Measurements from ENCODE around the gene CNTNAP2.

Gene CNTNAP2

GRCh38 chr7:146728141-146728540 lies 611.5 kb downstream of the CNTNAP2 start:
- TF ChIP-seq POLR2AphosphoS5 (IDR thresholded peaks at IDR 0.05; ENCODE audit: low read depth, low read length), result no peak
- no peak for TF ChIP-seq POU2F2 (IDR thresholded peaks at IDR 0.05; ENCODE audit: low read depth, low read length)
- TF ChIP-seq POLR2A (IDR thresholded peaks at IDR 0.05; ENCODE audit: low read depth, low read length), result no peak
- DNase-seq (ENCODE audit: insufficient read length, low spot score), result no peak
- no peak for FAIRE-seq

GRCh38 chr7:146728611-146729010 lies 612.0 kb downstream of the CNTNAP2 start:
- DNase-seq (ENCODE audit: insufficient read length, low spot score) (no peak), FAIRE-seq (no peak)
- TF ChIP-seq POLR2A (IDR thresholded peaks at IDR 0.05; ENCODE audit: low read depth, low read length) (no peak), PAX5 (IDR thresholded peaks at IDR 0.05; ENCODE audit: insufficient read depth, low read length, severe bottlenecking) (no peak), POLR2AphosphoS5 (IDR thresholded peaks at IDR 0.05; ENCODE audit: low read depth, low read length) (no peak), SPI1 (IDR thresholded peaks at IDR 0.05; ENCODE audit: low read depth, low read length) (no peak), TAF1 (IDR thresholded peaks at IDR 0.05; ENCODE audit: low read depth, low read length) (no peak), POU2F2 (IDR thresholded peaks at IDR 0.05; ENCODE audit: low read depth, low read length) (no peak)

GRCh38 chr7:146731185-146731584 lies 614.6 kb downstream of the CNTNAP2 start:
- no peak for TF ChIP-seq SPI1 (IDR thresholded peaks at IDR 0.05; ENCODE audit: low read depth, low read length)
- TF ChIP-seq PAX5 (IDR thresholded peaks at IDR 0.05; ENCODE audit: insufficient read depth, low read length, severe bottlenecking), result no peak
- no peak for TF ChIP-seq POU2F2 (IDR thresholded peaks at IDR 0.05; ENCODE audit: low read depth, low read length)
- no peak for TF ChIP-seq POLR2AphosphoS5 (IDR thresholded peaks at IDR 0.05; ENCODE audit: low read depth, low read length)
- no peak for TF ChIP-seq TAF1 (IDR thresholded peaks at IDR 0.05; ENCODE audit: low read depth, low read length)
- no peak for DNase-seq (ENCODE audit: insufficient read length, low spot score)
- FAIRE-seq, result no peak

GRCh38 chr7:146735992-146736391 lies 619.4 kb downstream of the CNTNAP2 start:
- DNase-seq (ENCODE audit: insufficient read length, low spot score) (no peak), FAIRE-seq (no peak)
- TF ChIP-seq SPI1 (IDR thresholded peaks at IDR 0.05; ENCODE audit: low read depth, low read length) (no peak), POLR2A (IDR thresholded peaks at IDR 0.05; ENCODE audit: low read depth, low read length) (no peak)

GRCh38 chr7:146736446-146737190 lies 620.0 kb downstream of the CNTNAP2 start:
- TF ChIP-seq POLR2A (IDR thresholded peaks at IDR 0.05; ENCODE audit: low read depth, low read length), result no peak
- no peak for TF ChIP-seq POU2F2 (IDR thresholded peaks at IDR 0.05; ENCODE audit: low read depth, low read length)
- TF ChIP-seq POLR2AphosphoS5 (IDR thresholded peaks at IDR 0.05; ENCODE audit: low read depth, low read length), result no peak
- TF ChIP-seq TAF1 (IDR thresholded peaks at IDR 0.05; ENCODE audit: low read depth, low read length), result no peak
- no peak for TF ChIP-seq PAX5 (IDR thresholded peaks at IDR 0.05; ENCODE audit: insufficient read depth, low read length, severe bottlenecking)
- TF ChIP-seq SPI1 (IDR thresholded peaks at IDR 0.05; ENCODE audit: low read depth, low read length), result no peak
- no peak for FAIRE-seq
- DNase-seq (ENCODE audit: insufficient read length, low spot score), result no peak

GRCh38 chr7:146740039-146740438 lies 623.4 kb downstream of the CNTNAP2 start:
- TF ChIP-seq PAX5 (IDR thresholded peaks at IDR 0.05; ENCODE audit: insufficient read depth, low read length, severe bottlenecking) (no peak), POLR2A (IDR thresholded peaks at IDR 0.05; ENCODE audit: low read depth, low read length) (no peak), POLR2AphosphoS5 (IDR thresholded peaks at IDR 0.05; ENCODE audit: low read depth, low read length) (no peak)
- FAIRE-seq (no peak), DNase-seq (ENCODE audit: insufficient read length, low spot score) (no peak)

- TF ChIP-seq POU2F2 (IDR thresholded peaks at IDR 0.05; ENCODE audit: low read depth, low read length) (no peak), TAF1 (IDR thresholded peaks at IDR 0.05; ENCODE audit: low read depth, low read length) (no peak), POLR2A (IDR thresholded peaks at IDR 0.05; ENCODE audit: low read depth, low read length) (no peak), SPI1 (IDR thresholded peaks at IDR 0.05; ENCODE audit: low read depth, low read length) (no peak), PAX5 (IDR thresholded peaks at IDR 0.05; ENCODE audit: insufficient read depth, low read length, severe bottlenecking) (no peak), POLR2AphosphoS5 (IDR thresholded peaks at IDR 0.05; ENCODE audit: low read depth, low read length) (no peak)
- DNase-seq (ENCODE audit: insufficient read length, low spot score), result no peak
- no peak for FAIRE-seq
These were observed 625.3 kb downstream of the CNTNAP2 start for GRCh38 chr7:146741911-146742310.

- FAIRE-seq (no peak), DNase-seq (ENCODE audit: insufficient read length, low spot score) (no peak)
- TF ChIP-seq SPI1 (IDR thresholded peaks at IDR 0.05; ENCODE audit: low read depth, low read length) (no peak), POU2F2 (IDR thresholded peaks at IDR 0.05; ENCODE audit: low read depth, low read length) (no peak), POLR2A (IDR thresholded peaks at IDR 0.05; ENCODE audit: low read depth, low read length) (no peak), TAF1 (IDR thresholded peaks at IDR 0.05; ENCODE audit: low read depth, low read length) (no peak)
These were observed 637.8 kb downstream of the CNTNAP2 start for GRCh38 chr7:146754385-146754784.

GRCh38 chr7:146755585-146755984 lies 639.0 kb downstream of the CNTNAP2 start:
- DNase-seq (ENCODE audit: insufficient read length, low spot score) (no peak), FAIRE-seq (no peak)
- TF ChIP-seq POLR2AphosphoS5 (IDR thresholded peaks at IDR 0.05; ENCODE audit: low read depth, low read length), result no peak
- no peak for TF ChIP-seq POU2F2 (IDR thresholded peaks at IDR 0.05; ENCODE audit: low read depth, low read length)
- TF ChIP-seq PAX5 (IDR thresholded peaks at IDR 0.05; ENCODE audit: insufficient read depth, low read length, severe bottlenecking), result no peak
- TF ChIP-seq TAF1 (IDR thresholded peaks at IDR 0.05; ENCODE audit: low read depth, low read length), result no peak
- no peak for TF ChIP-seq POLR2A (IDR thresholded peaks at IDR 0.05; ENCODE audit: low read depth, low read length)
- no peak for TF ChIP-seq SPI1 (IDR thresholded peaks at IDR 0.05; ENCODE audit: low read depth, low read length)

GRCh38 chr7:146764458-146764857 lies 647.9 kb downstream of the CNTNAP2 start:
- no peak for DNase-seq (ENCODE audit: insufficient read length, low spot score)
- no peak for FAIRE-seq
- TF ChIP-seq TAF1 (IDR thresholded peaks at IDR 0.05; ENCODE audit: low read depth, low read length), result no peak
- no peak for TF ChIP-seq POLR2A (IDR thresholded peaks at IDR 0.05; ENCODE audit: low read depth, low read length)
- no peak for TF ChIP-seq PAX5 (IDR thresholded peaks at IDR 0.05; ENCODE audit: insufficient read depth, low read length, severe bottlenecking)
- TF ChIP-seq POLR2AphosphoS5 (IDR thresholded peaks at IDR 0.05; ENCODE audit: low read depth, low read length), result no peak
- no peak for TF ChIP-seq POU2F2 (IDR thresholded peaks at IDR 0.05; ENCODE audit: low read depth, low read length)
- no peak for TF ChIP-seq SPI1 (IDR thresholded peaks at IDR 0.05; ENCODE audit: low read depth, low read length)
